ENCODE results near the gene CDHR2. TPM values are rescaled to one million over a fixed set of nuclear protein-coding genes. Genes with fewer than 3 reads are reported as not detected.

CDHR2 gene
- total and polyA plus RNA-seq, 2 of the 13 experiments (the other 11 are each of a cell fraction or from before 2014, with no cell fraction given), result 17.9 to 20.9 TPM

DNA sequence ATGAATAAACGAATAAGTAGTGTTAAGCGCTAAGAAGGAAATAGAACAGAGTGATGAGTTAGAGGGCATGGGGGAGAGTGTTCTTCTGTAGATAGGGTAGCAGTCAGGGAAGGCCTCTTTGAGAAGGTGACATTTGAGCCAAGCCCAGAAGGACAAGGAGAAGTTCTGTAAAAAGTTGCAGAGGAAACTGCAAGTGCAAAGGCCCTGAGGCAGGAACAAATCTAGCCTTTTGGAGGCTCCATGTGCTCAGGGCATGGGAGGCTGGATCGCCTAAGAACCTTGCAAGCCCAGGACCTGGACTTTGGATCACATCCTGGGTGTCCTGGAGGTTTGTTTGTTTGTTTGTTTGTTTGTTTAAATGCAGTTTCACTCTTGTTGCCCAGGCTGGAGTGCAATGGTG lies 89.3 kb downstream of the CDHR2 start (continued):
- TF ChIP-seq ZNF609 (CRISPR knock-in tag; IDR thresholded peaks at IDR 0.05; ENCODE audit: borderline replicate concordance) (no peak), IRF9 (CRISPR knock-in tag; IDR thresholded peaks at IDR 0.05; ENCODE audit: borderline replicate concordance) (no peak), SATB2 (CRISPR knock-in tag; IDR thresholded peaks at IDR 0.05) (no peak), ZNF672 (CRISPR knock-in tag; IDR thresholded peaks at IDR 0.05) (no peak), SMAD1 (CRISPR knock-in tag; IDR thresholded peaks at IDR 0.05; ENCODE audit: borderline replicate concordance, low read depth) (no peak), POGZ (CRISPR knock-in tag; IDR thresholded peaks at IDR 0.05) (no peak), PBX3 (CRISPR knock-in tag; IDR thresholded peaks at IDR 0.05; ENCODE audit: borderline replicate concordance) (no peak), HNRNPK (IDR thresholded peaks at IDR 0.05; ENCODE audit: low read depth, low read length, poor library complexity, severe bottlenecking) (no peak), ZSCAN9 (CRISPR knock-in tag; IDR thresholded peaks at IDR 0.05; ENCODE audit: borderline replicate concordance) (no peak)
- TF ChIP-seq, protein P1, sequence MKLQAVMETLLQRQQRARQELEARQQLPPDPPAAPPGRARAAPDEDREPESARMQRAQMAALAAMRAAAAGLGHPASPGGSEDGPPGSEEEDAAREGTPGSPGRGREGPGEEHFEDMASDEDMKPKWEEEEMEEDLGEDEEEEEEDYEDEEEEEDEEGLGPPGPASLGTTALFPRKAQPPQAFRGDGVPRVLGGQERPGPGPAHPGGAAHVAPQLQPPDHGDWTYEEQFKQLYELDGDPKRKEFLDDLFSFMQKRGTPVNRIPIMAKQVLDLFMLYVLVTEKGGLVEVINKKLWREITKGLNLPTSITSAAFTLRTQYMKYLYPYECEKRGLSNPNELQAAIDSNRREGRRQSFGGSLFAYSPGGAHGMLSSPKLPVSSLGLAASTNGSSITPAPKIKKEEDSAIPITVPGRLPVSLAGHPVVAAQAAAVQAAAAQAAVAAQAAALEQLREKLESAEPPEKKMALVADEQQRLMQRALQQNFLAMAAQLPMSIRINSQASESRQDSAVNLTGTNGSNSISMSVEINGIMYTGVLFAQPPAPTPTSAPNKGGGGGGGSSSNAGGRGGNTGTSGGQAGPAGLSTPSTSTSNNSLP (IDR thresholded peaks at IDR 0.05; ENCODE audit: low read depth, low read length), result no peak
- TF ChIP-seq, protein P2, sequence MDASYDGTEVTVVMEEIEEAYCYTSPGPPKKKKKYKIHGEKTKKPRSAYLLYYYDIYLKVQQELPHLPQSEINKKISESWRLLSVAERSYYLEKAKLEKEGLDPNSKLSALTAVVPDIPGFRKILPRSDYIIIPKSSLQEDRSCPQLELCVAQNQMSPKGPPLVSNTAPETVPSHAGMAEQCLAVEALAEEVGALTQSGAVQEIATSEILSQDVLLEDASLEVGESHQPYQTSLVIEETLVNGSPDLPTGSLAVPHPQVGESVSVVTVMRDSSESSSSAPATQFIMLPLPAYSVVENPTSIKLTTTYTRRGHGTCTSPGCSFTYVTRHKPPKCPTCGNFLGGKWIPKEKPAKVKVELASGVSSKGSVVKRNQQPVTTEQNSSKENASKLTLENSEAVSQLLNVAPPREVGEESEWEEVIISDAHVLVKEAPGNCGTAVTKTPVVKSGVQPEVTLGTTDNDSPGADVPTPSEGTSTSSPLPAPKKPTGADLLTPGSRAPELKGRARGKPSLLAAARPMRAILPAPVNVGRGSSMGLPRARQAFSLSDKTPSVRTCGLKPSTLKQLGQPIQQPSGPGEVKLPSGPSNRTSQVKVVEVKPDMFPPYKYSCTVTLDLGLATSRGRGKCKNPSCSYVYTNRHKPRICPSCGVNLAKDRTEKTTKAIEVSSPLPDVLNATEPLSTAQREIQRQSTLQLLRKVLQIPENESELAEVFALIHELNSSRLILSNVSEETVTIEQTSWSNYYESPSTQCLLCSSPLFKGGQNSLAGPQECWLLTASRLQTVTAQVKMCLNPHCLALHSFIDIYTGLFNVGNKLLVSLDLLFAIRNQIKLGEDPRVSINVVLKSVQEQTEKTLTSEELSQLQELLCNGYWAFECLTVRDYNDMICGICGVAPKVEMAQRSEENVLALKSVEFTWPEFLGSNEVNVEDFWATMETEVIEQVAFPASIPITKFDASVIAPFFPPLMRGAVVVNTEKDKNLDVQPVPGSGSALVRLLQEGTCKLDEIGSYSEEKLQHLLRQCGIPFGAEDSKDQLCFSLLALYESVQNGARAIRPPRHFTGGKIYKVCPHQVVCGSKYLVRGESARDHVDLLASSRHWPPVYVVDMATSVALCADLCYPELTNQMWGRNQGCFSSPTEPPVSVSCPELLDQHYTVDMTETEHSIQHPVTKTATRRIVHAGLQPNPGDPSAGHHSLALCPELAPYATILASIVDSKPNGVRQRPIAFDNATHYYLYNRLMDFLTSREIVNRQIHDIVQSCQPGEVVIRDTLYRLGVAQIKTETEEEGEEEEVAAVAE (CRISPR knock-in tag; IDR thresholded peaks at IDR 0.05; ENCODE audit: borderline replicate concordance), result no peak

Data from HepG2 (cell line).